Epithelial cell of prostate (primary cell): ENCODE measurements around the gene STKLD1.
A peak's percentile ranks its signal among the peaks of the same experiment; 100 is the strongest.
"Not testable (repeated sequence)": the region's sequence is repeated elsewhere in the genome, so short reads cannot be mapped to it uniquely, and the experiment has no call there.

ENCODE experiments used
- DNase-seq: peaks from one replicate; pipeline ENCODE4 v3.0.0-alpha.2; 2011; ENCODE audit warnings: low read depth, low spot score
- H3K27ac ChIP-seq: fragments of 450-650 bp; 2 replicates; pipeline ENCODE4 v1.5.1; 2017; ENCODE audit warnings: mild to moderate bottlenecking

The STKLD1 gene

GRCh38 chr9:133360400-133361393 lies 15.5 kb upstream of the STKLD1 start:
- DNase-seq = no peak
- no peak overlapping the region for H3K27ac ChIP-seq

GRCh38 chr9:133361507-133362092 lies 14.6 kb upstream of the STKLD1 start:
- H3K27ac ChIP-seq = no peak overlapping the region
- DNase-seq = no peak

- H3K27ac ChIP-seq = no peak overlapping the region
- no peak for DNase-seq
Measured at GRCh38 chr9:133362359-133363044, 13.7 kb upstream of the STKLD1 start.

- H3K27ac ChIP-seq = peak overlapping the region; percentile 77
- no peak for DNase-seq
Measured at GRCh38 chr9:133366435-133366834, 9.7 kb upstream of the STKLD1 start.

GRCh38 chr9:133367221-133367620 lies 8.9 kb upstream of the STKLD1 start:
- H3K27ac ChIP-seq = peak overlapping the region; percentile 67
- DNase-seq = no peak

GRCh38 chr9:133367778-133368177 lies 8.4 kb upstream of the STKLD1 start:
- no peak for DNase-seq
- peak overlapping the region; percentile 67 for H3K27ac ChIP-seq

GRCh38 chr9:133368249-133368881 lies 7.8 kb upstream of the STKLD1 start:
- DNase-seq = no peak
- peak overlapping the region; percentile 67 for H3K27ac ChIP-seq

- no peak for DNase-seq
- peak overlapping the region; percentile 67 for H3K27ac ChIP-seq
Measured at GRCh38 chr9:133369422-133369821, 6.7 kb upstream of the STKLD1 start.

- no peak for DNase-seq
- peak overlapping the region; percentile 67 for H3K27ac ChIP-seq
Measured at GRCh38 chr9:133369933-133370332, 6.2 kb upstream of the STKLD1 start.

- DNase-seq = no peak
- H3K27ac ChIP-seq = no peak overlapping the region
Measured at GRCh38 chr9:133370685-133371084, 5.5 kb upstream of the STKLD1 start.

- DNase-seq = no peak
- H3K27ac ChIP-seq = no peak overlapping the region
Measured at GRCh38 chr9:133371261-133371711, 4.9 kb upstream of the STKLD1 start.

- no peak for DNase-seq
- no peak overlapping the region for H3K27ac ChIP-seq
Measured at GRCh38 chr9:133372144-133372543, 4.0 kb upstream of the STKLD1 start.

- H3K27ac ChIP-seq = peak overlapping the region; percentile 86
- DNase-seq = no peak
Measured at GRCh38 chr9:133374612-133375115, 1.5 kb upstream of the STKLD1 start.

GRCh38 chr9:133375116-133375723 lies 946 bp upstream of the STKLD1 start:
- DNase-seq = no peak
- peak overlapping the region; percentile 86 for H3K27ac ChIP-seq

GRCh38 chr9:133377280-133377679 lies 1.1 kb downstream of the STKLD1 start:
- not testable (repeated sequence) for DNase-seq, H3K27ac ChIP-seq

- no peak overlapping the region for H3K27ac ChIP-seq
Measured at GRCh38 chr9:133377721-133378216, 1.6 kb downstream of the STKLD1 start.

GRCh38 chr9:133378408-133378962 lies 2.3 kb downstream of the STKLD1 start:
- no peak overlapping the region for H3K27ac ChIP-seq
- DNase-seq = no peak

More at GRCh38 chr9:133377721-133378216, 1.6 kb downstream of the STKLD1 start:
- no peak for DNase-seq

- no peak overlapping the region for H3K27ac ChIP-seq
Measured at GRCh38 chr9:133379153-133380086, 3.3 kb downstream of the STKLD1 start.

More at GRCh38 chr9:133379153-133380086, 3.3 kb downstream of the STKLD1 start:
- no peak for DNase-seq
